Uterus (tissue), 2 donors: ENCODE results near the gene CDYL2.

ENCODE experiments used
- CTCF ChIP-seq, 4 experiments: fragments of 200-600 bp in 2 of 4; fragments of 450-650 bp in 2 of 4; sonication (generic) in 2 of 4; IDR thresholded peaks; one replicate each; pipeline ENCODE4 v1.5.1; 2016 to 2019; ENCODE audit warnings: antibody characterized with exemption in 4 of 4, mild to moderate bottlenecking in 2 of 4, moderate library complexity in 1 of 4
- POLR2A ChIP-seq, 2 donors: fragments of 450-650 bp; IDR thresholded peaks; one replicate each; pipeline ENCODE4 v1.6.1; 2016; ENCODE audit warnings: antibody characterized with exemption in 2 of 2, mild to moderate bottlenecking in 1 of 2, moderate library complexity in 1 of 2

- TF ChIP-seq CTCF (IDR thresholded peaks at IDR 0.05): no peak
- no peak for TF ChIP-seq POLR2A (IDR thresholded peaks at IDR 0.05)
Observed at GRCh38 chr16:80689487-80689886, 114.9 kb downstream of the CDYL2 start.
